K562 (cell line): Measurements from ENCODE around the gene C11orf52. TPM values are rescaled to one million over a fixed set of nuclear protein-coding genes. Genes with fewer than 3 reads are reported as not detected.

Source experiments
- FOXA3 ChIP-seq, 2 experiments: fragments of 450-650 bp in 1 of 2; sonication (generic) in 1 of 2; formaldehyde crosslinking; IDR thresholded peaks in 1 of 2; conservative IDR thresholded peaks in 1 of 2; 2 replicates each; pipeline versions ENCODE4 v1.4.0 to v1.8.0; 2020 to 2022; ENCODE audit warnings: mild to moderate bottlenecking in 2 of 2, missing genetic modification reagents in 1 of 2
- HCFC1 ChIP-seq: IDR thresholded peaks from 2 replicates; pipeline ENCODE4 v1.6.1; 2012; ENCODE audit warnings: low read depth, low read length, improper control_type of control experiment
- IRF2 ChIP-seq: sonication (generic); formaldehyde crosslinking; IDR thresholded peaks from 2 replicates; pipeline ENCODE4 v1.8.1; 2022; ENCODE audit warnings: mild to moderate bottlenecking, missing genetic modification reagents
- SMC3 ChIP-seq: conservative IDR thresholded peaks from 2 replicates; pipeline ENCODE4 v1.6.1; 2011; ENCODE audit warnings: low read depth, low read length, improper control_type of control experiment; ENCODE audit not compliant: insufficient read depth
- SRSF1 ChIP-seq: fragments of 200-400 bp; formaldehyde crosslinking; IDR thresholded peaks from 2 replicates; pipeline ENCODE4 v1.6.1; 2017; ENCODE audit warnings: mild to moderate bottlenecking, low read depth, low read length, moderate library complexity
- TAF1 ChIP-seq: IDR thresholded peaks from 2 replicates; pipeline ENCODE4 v1.6.1; 2011; ENCODE audit warnings: mild to moderate bottlenecking, low read length, moderate library complexity; ENCODE audit not compliant: insufficient read depth, control insufficient read depth, severe bottlenecking; ENCODE audit errors: extremely low read depth
- ZFX ChIP-seq: sonication (generic); formaldehyde crosslinking; IDR thresholded peaks from 2 replicates; pipeline ENCODE4 v1.8.0; 2022; ENCODE audit warnings: mild to moderate bottlenecking, missing genetic modification reagents, moderate library complexity
- ZNF133 ChIP-seq: fragments of 250-450 bp; sonication (Bioruptor Pico); IDR thresholded peaks from 2 replicates; pipeline ENCODE4 v1.4.0; 2020; ENCODE audit warnings: mild to moderate bottlenecking
- ZNF77 ChIP-seq: fragments of 250-450 bp; sonication (Bioruptor Pico); IDR thresholded peaks from 2 replicates; pipeline ENCODE4 v1.5.0; 2020
- polyA plus RNA-seq, 8 experiments: library from polyadenylated mRNA; depleted of rRNA in 4 of 8; stranded (reverse) in 5 of 8; unstranded in 3 of 8; fragments of >200 nt; fragmentation: Nextera tagmentation in 2 of 8; fragmentation: Illumina TruSeq in 1 of 8; extraction: Ambion mirVana in 2 of 8; extraction: Trizol in 1 of 8; gene quantifications; 2 replicates each; pipeline versions ENCODE4 v1.2.1 to v1.2.3, GENCODE V29; 2011 to 2014; ENCODE audit warnings: inconsistent platforms in 1 of 8, missing spikeins in 1 of 8
- total RNA-seq, 7 experiments: library from RNA; depleted of rRNA in 6 of 7; stranded (reverse); fragments of >200 nt in 6 of 7; fragmentation: Illumina TruSeq in 2 of 7; extraction: Trizol in 2 of 7; gene quantifications; 2 replicates each; pipeline versions ENCODE4 v1.2.1 to v1.2.3, GENCODE V29; 2011 to 2021; ENCODE audit warnings: low replicate concordance in 1 of 7
- TF ChIP-seq, protein P1 (sequence below): fragments of 450-650 bp; IDR thresholded peaks from 2 replicates; pipeline ENCODE4 v1.6.1; 2016; ENCODE audit warnings: low read depth
- TF ChIP-seq, protein P2 (sequence below): fragments of 450-650 bp; IDR thresholded peaks from 2 replicates; pipeline ENCODE4 v1.6.1; 2014; ENCODE audit warnings: low read depth, mild to moderate bottlenecking, moderate library complexity, borderline replicate concordance
- TF ChIP-seq, protein P3 (sequence below): fragments of 250-450 bp; sonication (Bioruptor Pico); IDR thresholded peaks from 2 replicates; pipeline ENCODE4 v1.4.0; 2020; ENCODE audit warnings: mild to moderate bottlenecking
- TF ChIP-seq, protein P4 (sequence below): IDR thresholded peaks from 2 replicates; pipeline ENCODE4 v1.6.1; 2012; ENCODE audit warnings: low read depth, low read length, improper control_type of control experiment, borderline replicate concordance

The C11orf52 gene
- total and polyA plus RNA-seq, 9 of the 15 experiments (the other 6 are each of a cell fraction or from before 2014, with no cell fraction given), result 0.29 to 2.9 (median 1.0) TPM

DNA sequence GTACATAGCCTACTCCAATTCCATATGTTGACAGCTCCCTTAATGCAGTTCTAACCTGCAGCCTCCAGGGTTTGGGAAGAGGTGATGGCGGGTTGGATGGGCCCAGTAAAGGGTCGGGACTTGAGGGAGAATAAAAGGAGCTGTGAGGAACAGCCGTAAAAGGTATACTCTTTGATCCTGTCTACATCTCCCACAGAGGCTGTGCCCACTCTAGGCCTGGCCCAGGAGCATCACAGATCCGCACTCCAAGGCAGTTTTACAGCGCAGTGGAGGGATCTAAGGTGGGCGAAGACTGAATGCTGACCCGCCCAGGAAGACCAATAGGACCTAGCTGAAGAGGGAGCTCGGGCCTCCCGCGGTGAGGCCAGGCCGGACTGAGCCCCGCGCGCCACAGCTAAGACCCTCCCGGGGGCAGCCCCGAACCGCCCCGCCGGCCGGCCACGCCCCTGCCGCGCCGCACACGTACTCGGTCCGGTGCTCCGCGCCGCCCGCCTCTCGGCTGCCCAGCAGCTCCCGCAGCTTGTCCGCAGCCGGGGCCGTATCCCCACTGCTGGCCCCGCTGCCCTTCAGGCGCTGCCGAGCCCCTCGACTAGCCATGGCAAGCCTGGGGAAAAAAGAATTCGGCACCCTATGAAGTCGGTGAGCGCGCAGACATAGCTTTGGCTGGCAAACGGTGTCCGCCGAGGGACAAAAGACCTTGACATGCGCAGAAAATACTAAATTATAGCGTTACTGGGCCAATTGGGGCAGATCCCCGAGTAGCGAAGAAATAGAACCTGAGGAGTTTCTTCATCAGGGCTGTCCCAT is 47.6 kb upstream of the C11orf52 start, which contains the start of gene ALG9 (continued):
- TF ChIP-seq, protein P1, sequence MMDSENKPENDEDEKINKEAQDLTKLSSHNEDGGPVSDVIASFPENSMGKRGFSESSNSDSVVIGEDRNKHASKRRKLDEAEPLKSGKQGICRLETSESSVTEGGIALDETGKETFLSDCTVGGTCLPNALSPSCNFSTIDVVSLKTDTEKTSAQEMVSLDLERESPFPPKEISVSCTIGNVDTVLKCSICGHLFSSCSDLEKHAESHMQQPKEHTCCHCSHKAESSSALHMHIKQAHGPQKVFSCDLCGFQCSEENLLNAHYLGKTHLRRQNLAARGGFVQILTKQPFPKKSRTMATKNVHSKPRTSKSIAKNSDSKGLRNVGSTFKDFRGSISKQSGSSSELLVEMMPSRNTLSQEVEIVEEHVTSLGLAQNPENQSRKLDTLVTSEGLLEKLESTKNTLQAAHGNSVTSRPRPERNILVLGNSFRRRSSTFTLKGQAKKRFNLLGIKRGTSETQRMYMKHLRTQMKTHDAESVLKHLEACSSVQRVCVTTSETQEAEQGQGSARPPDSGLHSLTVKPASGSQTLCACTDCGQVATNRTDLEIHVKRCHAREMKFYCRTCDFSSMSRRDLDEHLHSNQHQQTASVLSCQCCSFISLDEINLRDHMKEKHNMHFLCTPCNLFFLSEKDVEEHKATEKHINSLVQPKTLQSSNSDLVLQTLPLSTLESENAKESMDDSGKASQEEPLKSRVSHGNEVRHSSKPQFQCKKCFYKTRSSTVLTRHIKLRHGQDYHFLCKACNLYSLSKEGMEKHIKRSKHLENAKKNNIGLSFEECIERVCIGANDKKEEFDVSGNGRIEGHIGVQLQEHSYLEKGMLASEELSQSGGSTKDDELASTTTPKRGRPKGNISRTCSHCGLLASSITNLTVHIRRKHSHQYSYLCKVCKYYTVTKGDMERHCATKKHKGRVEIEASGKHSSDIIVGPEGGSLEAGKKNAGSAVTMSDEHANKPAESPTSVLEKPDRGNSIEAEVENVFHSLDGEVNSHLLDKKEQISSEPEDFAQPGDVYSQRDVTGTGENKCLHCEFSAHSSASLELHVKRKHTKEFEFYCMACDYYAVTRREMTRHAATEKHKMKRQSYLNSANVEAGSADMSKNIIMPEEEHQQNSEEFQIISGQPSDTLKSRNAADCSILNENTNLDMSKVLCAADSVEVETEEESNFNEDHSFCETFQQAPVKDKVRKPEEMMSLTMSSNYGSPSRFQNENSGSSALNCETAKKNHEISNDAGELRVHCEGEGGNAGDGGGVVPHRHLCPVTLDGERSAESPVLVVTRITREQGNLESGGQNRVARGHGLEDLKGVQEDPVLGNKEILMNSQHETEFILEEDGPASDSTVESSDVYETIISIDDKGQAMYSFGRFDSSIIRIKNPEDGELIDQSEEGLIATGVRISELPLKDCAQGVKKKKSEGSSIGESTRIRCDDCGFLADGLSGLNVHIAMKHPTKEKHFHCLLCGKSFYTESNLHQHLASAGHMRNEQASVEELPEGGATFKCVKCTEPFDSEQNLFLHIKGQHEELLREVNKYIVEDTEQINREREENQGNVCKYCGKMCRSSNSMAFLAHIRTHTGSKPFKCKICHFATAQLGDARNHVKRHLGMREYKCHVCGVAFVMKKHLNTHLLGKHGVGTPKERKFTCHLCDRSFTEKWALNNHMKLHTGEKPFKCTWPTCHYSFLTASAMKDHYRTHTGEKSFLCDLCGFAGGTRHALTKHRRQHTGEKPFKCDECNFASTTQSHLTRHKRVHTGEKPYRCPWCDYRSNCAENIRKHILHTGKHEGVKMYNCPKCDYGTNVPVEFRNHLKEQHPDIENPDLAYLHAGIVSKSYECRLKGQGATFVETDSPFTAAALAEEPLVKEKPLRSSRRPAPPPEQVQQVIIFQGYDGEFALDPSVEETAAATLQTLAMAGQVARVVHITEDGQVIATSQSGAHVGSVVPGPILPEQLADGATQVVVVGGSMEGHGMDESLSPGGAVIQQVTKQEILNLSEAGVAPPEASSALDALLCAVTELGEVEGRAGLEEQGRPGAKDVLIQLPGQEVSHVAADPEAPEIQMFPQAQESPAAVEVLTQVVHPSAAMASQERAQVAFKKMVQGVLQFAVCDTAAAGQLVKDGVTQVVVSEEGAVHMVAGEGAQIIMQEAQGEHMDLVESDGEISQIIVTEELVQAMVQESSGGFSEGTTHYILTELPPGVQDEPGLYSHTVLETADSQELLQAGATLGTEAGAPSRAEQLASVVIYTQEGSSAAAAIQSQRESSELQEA, result peak; percentile 96
- TF ChIP-seq IRF2 (CRISPR knock-in tag) (no peak), ZNF77 (no peak), TAF1 (peak; percentile 22), ZNF133 (CRISPR knock-in tag) (no peak), SRSF1 (no peak), ZFX (CRISPR knock-in tag) (peak; percentile 69), SMC3 (no peak), FOXA3 (CRISPR knock-in tag; conservative IDR thresholded peaks at IDR 0.05 in 1 of 2, IDR thresholded peaks at IDR 0.05 in 1 of 2) (no peak), HCFC1 (peak; percentile 57)
- TF ChIP-seq, protein P2, sequence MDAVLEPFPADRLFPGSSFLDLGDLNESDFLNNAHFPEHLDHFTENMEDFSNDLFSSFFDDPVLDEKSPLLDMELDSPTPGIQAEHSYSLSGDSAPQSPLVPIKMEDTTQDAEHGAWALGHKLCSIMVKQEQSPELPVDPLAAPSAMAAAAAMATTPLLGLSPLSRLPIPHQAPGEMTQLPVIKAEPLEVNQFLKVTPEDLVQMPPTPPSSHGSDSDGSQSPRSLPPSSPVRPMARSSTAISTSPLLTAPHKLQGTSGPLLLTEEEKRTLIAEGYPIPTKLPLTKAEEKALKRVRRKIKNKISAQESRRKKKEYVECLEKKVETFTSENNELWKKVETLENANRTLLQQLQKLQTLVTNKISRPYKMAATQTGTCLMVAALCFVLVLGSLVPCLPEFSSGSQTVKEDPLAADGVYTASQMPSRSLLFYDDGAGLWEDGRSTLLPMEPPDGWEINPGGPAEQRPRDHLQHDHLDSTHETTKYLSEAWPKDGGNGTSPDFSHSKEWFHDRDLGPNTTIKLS, result peak; percentile 72; the same call in 1 of the 2 replicates
- TF ChIP-seq, protein P3, sequence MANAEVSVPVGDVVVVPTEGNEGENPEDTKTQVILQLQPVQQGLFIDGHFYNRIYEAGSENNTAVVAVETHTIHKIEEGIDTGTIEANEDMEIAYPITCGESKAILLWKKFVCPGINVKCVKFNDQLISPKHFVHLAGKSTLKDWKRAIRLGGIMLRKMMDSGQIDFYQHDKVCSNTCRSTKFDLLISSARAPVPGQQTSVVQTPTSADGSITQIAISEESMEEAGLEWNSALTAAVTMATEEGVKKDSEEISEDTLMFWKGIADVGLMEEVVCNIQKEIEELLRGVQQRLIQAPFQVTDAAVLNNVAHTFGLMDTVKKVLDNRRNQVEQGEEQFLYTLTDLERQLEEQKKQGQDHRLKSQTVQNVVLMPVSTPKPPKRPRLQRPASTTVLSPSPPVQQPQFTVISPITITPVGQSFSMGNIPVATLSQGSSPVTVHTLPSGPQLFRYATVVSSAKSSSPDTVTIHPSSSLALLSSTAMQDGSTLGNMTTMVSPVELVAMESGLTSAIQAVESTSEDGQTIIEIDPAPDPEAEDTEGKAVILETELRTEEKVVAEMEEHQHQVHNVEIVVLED (CRISPR knock-in tag), result peak; percentile 53; the same call in 1 of the 2 replicates
- TF ChIP-seq, protein P4, sequence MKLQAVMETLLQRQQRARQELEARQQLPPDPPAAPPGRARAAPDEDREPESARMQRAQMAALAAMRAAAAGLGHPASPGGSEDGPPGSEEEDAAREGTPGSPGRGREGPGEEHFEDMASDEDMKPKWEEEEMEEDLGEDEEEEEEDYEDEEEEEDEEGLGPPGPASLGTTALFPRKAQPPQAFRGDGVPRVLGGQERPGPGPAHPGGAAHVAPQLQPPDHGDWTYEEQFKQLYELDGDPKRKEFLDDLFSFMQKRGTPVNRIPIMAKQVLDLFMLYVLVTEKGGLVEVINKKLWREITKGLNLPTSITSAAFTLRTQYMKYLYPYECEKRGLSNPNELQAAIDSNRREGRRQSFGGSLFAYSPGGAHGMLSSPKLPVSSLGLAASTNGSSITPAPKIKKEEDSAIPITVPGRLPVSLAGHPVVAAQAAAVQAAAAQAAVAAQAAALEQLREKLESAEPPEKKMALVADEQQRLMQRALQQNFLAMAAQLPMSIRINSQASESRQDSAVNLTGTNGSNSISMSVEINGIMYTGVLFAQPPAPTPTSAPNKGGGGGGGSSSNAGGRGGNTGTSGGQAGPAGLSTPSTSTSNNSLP, result peak; percentile 51; the same call in 1 of the 2 replicates
